IPS DF 6.9 (cell line): ENCODE results near the gene R3HDM2.
"Not testable (repeated sequence)": the region's sequence is repeated elsewhere in the genome, so short reads cannot be mapped to it uniquely, and the experiment has no call there.

ENCODE experiments used
- DNase-seq: peaks from one replicate; pipeline ENCODE4 v3.0.0-alpha.2; 2013; ENCODE audit warnings: low read depth, low spot score
- H3K27ac ChIP-seq: one replicate; pipeline ENCODE4 v1.5.1; 2013; ENCODE audit warnings: low read length, control low read depth
- H3K27me3 ChIP-seq: 2 replicates; pipeline ENCODE4 v1.6.1; 2013; ENCODE audit warnings: mild to moderate bottlenecking, low read length; ENCODE audit not compliant: control insufficient read depth, insufficient read depth
- H3K36me3 ChIP-seq: 2 replicates; pipeline ENCODE4 v1.6.1; 2013; ENCODE audit warnings: low read length; ENCODE audit not compliant: control insufficient read depth, insufficient read depth
- H3K4me1 ChIP-seq: 2 replicates; pipeline ENCODE4 v1.6.1; 2013; ENCODE audit warnings: low read length; ENCODE audit not compliant: control insufficient read depth, insufficient read depth
- H3K4me3 ChIP-seq: 2 replicates; pipeline ENCODE4 v1.5.1; 2013; ENCODE audit warnings: mild to moderate bottlenecking, low read length
- H3K9me3 ChIP-seq: 2 replicates; pipeline ENCODE4 v1.6.1; 2013; ENCODE audit warnings: low read length, inconsistent platforms; ENCODE audit not compliant: control insufficient read depth, insufficient read depth
- WGBS: extraction: QIAGEN DNeasy Blood & Tissue Kit; methylation state at CpG from one replicate; pipeline ENCODE4 v1.1.7; 2013; ENCODE audit warnings: mixed read lengths, missing lambda C conversion rate; ENCODE audit not compliant: insufficient read length, insufficient coverage; 5-methylcytosine and 5-hydroxymethylcytosine counted together

The R3HDM2 gene

DNA sequence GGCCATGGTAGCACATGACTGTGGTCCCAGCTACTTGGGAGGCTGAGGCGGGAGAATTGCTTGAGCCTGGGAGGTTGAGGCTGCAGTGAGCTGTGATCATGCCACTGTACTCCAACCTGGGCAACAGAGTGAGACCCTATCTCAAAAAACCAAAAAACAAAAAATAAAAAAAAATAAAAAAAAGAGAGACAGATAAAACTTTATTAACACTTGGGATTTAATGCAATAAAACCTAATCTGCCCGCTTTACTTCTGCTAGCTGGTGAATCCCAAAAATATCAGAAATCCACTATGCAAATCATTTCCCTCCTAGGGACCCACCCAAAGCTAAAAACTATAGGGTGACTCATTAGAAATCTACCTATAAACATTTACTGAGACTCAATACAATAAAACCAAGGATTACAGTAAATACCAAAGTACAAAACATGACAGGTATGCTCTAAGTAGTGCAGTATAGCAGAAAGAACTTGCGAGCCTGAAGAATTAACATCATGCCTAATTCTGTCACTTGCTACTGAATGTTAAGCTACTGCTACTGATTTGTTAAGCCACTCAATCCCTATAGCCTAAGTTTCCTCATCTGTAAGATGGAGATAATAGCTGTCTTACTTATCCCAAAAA, 129.8 kb downstream of the R3HDM2 start:
- no peaks in the 10 kb centered on the region for H3K36me3 ChIP-seq
- H3K27me3 ChIP-seq, result no peaks in the 10 kb centered on the region
- DNase-seq, result no peak
- H3K27ac ChIP-seq, result no peak overlapping the region
- no peaks in the 10 kb centered on the region for H3K9me3 ChIP-seq
- H3K4me1 ChIP-seq, result no peaks in the 10 kb centered on the region
- H3K4me3 ChIP-seq, result no peak overlapping the region
- WGBS, result no CpG with 5 or more reads among the region's 3 CpGs

DNA sequence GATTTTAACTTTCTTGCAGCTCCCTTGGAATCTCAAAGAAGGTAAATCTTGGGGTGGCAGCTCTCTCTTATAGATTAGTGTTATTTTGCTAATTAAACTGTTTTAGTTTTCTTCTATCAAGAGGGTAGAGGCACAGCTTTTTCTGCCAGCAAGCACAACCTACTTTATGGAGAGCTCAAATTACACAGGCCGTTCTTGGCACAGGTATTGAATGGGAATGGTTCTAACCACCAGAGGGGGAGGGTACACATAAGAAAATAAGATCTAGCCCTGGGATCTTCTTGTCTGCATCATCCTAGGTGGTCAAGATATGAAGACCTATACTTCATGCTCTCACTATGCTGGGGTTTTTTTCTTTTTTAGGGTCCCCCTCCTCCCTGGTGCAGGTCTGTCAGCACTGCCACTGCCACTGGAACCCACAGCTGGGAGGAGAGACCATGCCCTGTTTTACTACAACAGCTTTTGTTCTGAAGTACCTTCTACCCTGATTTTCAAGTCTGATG, 131.3 kb downstream of the R3HDM2 start:
- no CpG with 5 or more reads among the region's 1 CpG for WGBS
- Histone ChIP-seq H3K36me3 (no peaks in the 10 kb centered on the region), H3K4me1 (no peaks in the 10 kb centered on the region), H3K27ac (no peak overlapping the region), H3K27me3 (no peaks in the 10 kb centered on the region), H3K4me3 (no peak overlapping the region), H3K9me3 (no peaks in the 10 kb centered on the region)
- no peak for DNase-seq

DNA sequence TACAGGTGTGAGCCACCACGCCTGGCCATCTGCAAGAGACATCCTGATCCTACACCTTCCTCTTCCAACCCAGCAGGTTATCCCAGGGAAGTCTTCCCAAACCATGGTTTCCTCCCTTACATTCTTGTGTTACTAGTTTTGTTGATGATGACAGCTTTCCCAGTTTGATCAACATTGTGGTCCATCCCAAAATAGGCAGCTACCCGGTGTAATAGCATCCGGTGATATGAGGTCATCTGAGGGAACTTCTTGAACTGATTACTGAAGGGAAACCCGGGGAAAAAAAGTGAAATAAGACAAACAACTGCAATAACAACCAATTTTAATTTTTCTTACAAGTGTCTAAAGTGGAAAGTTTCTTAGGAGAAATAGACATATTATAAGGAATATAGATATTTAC, 134.6 kb downstream of the R3HDM2 start:
- Histone ChIP-seq H3K27me3 (no peaks in the 10 kb centered on the region), H3K36me3 (no peaks in the 10 kb centered on the region), H3K4me3 (no peak overlapping the region), H3K4me1 (no peaks in the 10 kb centered on the region), H3K27ac (no peak overlapping the region), H3K9me3 (no peaks in the 10 kb centered on the region)
- DNase-seq, result no peak
- WGBS, result no CpG with 5 or more reads among the region's 4 CpGs

DNA sequence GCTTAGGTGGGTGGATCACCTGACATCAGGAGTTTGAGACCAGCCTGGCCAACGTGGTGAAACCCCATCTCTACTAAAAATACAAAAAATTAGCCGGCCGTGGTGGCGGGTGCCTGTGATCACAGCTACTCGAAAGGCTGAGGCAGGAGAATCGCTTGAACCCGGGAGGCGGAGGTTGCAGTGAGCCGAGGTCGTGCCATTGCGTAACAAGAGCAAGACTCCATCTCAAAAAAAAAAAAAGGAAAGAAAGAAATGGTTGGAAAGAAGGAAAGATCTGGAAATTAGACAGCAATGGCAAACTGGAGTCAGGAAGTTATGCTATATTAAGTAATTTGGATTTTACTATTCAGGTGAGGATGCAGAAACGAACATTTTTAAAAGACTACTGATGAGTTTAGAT, 148.8 kb downstream of the R3HDM2 start:
- H3K9me3 ChIP-seq, DNase-seq, H3K27me3 ChIP-seq, H3K36me3 ChIP-seq, H3K27ac ChIP-seq, H3K4me1 ChIP-seq, H3K4me3 ChIP-seq: not testable (repeated sequence)
- WGBS, result no CpG with 5 or more reads among the region's 12 CpGs

DNA sequence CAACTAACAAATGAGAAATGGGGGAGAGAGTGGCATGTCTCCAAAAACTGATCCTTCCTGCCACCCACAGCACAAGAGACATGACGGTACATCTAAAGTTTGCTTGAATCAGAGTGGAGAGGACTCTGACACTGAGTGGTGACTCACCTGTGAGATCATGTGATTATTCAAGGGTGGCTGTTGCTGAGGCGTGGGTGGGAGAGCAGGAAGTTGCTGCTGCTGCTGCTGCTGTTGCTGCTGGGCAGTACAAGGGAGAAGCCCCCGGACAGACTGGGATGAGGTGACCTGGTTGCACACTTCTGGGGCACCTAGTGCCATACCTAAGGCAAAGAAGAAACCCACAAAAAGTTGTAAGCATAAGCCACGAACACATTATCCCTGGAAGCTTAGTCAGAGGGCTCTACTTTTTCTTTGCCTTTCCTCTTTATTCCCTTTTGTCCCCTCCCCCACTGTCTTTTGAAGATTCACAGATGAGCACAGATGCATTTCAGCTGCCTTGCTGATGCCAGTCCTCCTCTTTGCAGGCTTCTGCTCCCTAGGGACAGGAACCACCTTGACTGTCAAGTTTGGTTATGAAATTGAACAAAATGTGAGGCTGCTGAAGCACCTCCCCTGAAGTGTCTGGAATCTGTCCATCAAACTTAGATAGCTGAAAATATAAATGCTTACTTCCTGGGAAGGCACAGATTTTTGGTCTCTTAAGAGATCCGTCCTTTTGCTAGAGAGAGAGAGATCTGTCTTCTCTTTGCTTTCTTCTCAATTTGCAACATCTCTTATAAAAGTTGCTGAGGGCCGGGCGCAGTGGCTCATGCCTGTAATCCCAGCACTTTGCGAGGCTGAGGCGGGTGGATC, 150.4 kb downstream of the R3HDM2 start:
- Histone ChIP-seq H3K4me1 (peaks cover 4% of the 10 kb centered on the region; the same call in 1 of the 2 replicates), H3K36me3 (no peaks in the 10 kb centered on the region), H3K27me3 (no peaks in the 10 kb centered on the region), H3K27ac (no peak overlapping the region), H3K9me3 (no peaks in the 10 kb centered on the region), H3K4me3 (no peak overlapping the region)
- DNase-seq, result no peak
- no CpG with 5 or more reads among the region's 9 CpGs for WGBS

DNA sequence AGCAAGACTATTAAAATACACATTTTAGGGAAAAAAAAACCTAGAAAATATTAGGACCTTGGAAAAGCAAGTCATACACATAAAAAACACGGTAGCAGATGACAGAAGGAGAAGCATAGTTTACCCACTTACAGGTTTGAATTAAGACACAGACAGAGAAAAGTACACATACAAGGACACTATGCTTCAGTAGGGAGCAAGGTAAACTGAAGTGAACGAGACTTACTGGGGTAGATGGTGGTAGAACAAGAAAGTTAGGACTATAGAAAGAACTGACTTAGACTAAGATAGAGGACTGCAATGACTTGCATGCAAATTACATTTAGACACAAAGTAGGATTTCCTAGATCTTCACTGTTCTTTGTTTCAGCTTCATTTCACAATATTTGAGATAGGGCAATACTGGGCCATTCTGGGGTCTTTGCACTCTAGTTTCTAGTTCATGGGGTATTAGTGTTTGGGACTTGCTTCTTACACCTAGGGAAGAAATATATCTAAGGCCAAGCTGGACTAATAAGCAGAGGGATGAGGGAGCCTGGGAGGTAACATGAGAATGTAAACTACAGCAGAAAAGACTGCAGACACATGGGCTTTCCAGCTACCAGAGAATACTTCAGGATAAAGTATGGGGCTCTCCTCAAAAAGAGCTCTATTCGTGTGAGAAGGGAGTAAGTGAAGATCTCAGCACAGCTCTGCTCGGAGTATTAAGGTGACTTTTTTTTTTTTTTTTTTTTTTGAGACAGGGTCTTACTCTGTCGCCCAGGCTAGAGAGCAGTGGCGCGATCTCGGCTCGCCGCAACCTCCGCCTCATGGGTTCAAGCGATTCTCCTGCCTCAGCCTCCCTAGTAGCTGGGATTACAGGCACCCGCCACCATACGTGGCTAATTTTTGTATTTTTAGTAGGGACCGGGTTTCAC, 152.1 kb downstream of the R3HDM2 start:
- WGBS, result no CpG with 5 or more reads among the region's 15 CpGs
- Histone ChIP-seq H3K27me3 (no peaks in the 10 kb centered on the region), H3K36me3 (no peaks in the 10 kb centered on the region), H3K9me3 (no peaks in the 10 kb centered on the region), H3K4me1 (peaks cover 4% of the 10 kb centered on the region; the same call in 1 of the 2 replicates), H3K4me3 (no peak overlapping the region), H3K27ac (no peak overlapping the region)
- DNase-seq, result no peak

DNA sequence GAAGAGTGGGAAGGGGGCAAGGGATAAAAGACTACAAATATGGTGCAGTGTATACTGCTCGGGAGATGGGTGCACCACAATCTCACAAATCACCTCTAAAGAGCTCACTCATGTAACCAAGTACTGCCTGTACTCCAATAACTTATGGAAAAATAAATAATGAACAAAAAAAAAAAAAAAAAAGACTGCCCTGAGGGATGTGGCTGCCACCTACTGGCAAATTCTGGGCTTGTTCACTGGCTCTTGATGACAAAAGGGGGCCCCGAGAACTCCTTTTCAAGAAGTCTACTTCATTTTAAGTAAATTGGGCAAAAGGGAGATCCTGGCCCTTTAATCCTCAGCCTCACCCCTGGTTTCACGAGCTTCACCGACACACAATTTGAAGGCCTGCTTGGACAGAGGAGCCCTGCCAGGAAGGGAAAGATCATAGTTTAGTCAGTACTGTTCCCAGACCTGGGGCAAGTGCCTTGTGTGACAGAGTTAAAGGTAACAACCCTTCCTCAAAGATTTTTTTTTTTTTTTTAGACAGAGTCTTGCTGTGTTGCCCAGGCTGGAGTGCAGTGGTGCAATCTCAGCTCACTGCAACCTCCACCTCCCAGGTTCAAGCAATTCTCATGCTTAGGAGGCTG, 153.8 kb downstream of the R3HDM2 start:
- Histone ChIP-seq H3K27me3 (no peaks in the 10 kb centered on the region), H3K4me1 (peaks cover 4% of the 10 kb centered on the region; the same call in 1 of the 2 replicates), H3K36me3 (0 out of 2 replicates have a peak, but pooled peaks cover 2% of the 10 kb centered on the region), H3K9me3 (no peaks in the 10 kb centered on the region), H3K27ac (no peak overlapping the region), H3K4me3 (no peak overlapping the region)
- no peak for DNase-seq
- no CpG with 5 or more reads among the region's 4 CpGs for WGBS

DNA sequence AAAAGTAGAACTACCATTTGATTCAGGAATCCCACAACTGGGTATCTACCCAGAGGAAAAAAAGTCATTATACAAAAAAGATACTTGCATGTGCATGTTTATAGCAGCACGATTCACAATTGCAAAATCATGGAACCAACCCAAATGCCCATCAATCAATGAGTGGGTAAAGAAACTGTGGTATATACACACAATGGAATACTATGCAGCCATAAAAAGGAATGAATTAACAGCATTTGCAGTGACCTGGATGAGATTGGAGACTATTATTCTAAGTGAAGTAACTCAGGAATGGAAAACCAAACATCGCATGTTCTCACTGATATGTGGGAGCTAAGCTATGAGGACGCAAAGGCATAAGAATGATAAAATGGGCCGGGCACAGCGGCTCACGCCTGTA, 154.6 kb downstream of the R3HDM2 start:
- WGBS, result no CpG with 5 or more reads among the region's 6 CpGs
- H3K36me3 ChIP-seq, H3K4me1 ChIP-seq, DNase-seq, H3K27me3 ChIP-seq, H3K27ac ChIP-seq, H3K9me3 ChIP-seq, H3K4me3 ChIP-seq: not testable (repeated sequence)

DNA sequence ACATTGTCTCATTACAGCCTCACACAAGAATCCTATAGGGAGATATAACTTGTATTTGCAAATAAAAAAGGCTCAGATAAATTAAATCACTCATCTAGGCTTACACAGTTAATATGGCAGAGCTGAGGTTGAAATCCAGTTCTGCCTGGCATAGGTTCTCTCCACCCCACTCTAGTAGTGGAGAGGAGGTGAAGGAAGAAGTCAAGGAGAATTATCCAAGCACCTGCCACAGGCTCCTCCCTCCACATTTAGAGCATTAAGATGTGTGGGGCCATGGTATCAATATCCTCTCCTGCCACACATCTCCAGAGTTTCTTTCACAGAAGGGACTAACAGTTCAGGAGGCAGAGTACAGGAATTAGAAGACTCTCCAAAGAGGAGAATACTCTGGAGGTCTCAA, 157.3 kb downstream of the R3HDM2 start:
- H3K36me3 ChIP-seq, result 0 out of 2 replicates have a peak, but pooled peaks cover 2% of the 10 kb centered on the region
- no peaks in the 10 kb centered on the region for H3K27me3 ChIP-seq
- no peaks in the 10 kb centered on the region for H3K9me3 ChIP-seq
- no peak for DNase-seq
- no peak overlapping the region for H3K4me3 ChIP-seq
- no peaks in the 10 kb centered on the region for H3K4me1 ChIP-seq
- H3K27ac ChIP-seq, result no peak overlapping the region
